Endothelial cell of umbilical vein (primary cell): Measurements from ENCODE around the gene SLC15A5.

Experiments
- EZH2 ChIP-seq: IDR thresholded peaks from 2 replicates; pipeline ENCODE4 v1.6.1; 2012; ENCODE audit warnings: borderline replicate concordance, low read depth, mild to moderate bottlenecking, moderate library complexity, low read length, inconsistent platforms; ENCODE audit not compliant: severe bottlenecking
- GATA2 ChIP-seq: IDR thresholded peaks from 2 replicates; pipeline ENCODE4 v1.7.0; 2011; ENCODE audit warnings: low read depth, mild to moderate bottlenecking, moderate library complexity, mixed read lengths, low read length; ENCODE audit not compliant: insufficient read length, insufficient read depth
- JUN ChIP-seq: IDR thresholded peaks from 2 replicates; pipeline ENCODE4 v1.6.1; 2011; ENCODE audit warnings: borderline replicate concordance, low read depth; ENCODE audit not compliant: insufficient read length, insufficient read depth
- POLR2A ChIP-seq: IDR thresholded peaks from 2 replicates; pipeline ENCODE4 v1.6.1; 2012; ENCODE audit warnings: low read depth, mild to moderate bottlenecking, control low read depth, low read length
- POLR2AphosphoS5 ChIP-seq: IDR thresholded peaks from 2 replicates; pipeline ENCODE4 v1.6.1; 2012; ENCODE audit warnings: low read depth, mild to moderate bottlenecking, control low read depth, low read length, moderate library complexity; ENCODE audit not compliant: insufficient read depth
- TF ChIP-seq, protein P1 (sequence below): IDR thresholded peaks from 2 replicates; pipeline ENCODE4 v1.6.1; 2011; ENCODE audit not compliant: insufficient read depth, insufficient read length
- TF ChIP-seq, protein P2 (sequence below), 2 donors: IDR thresholded peaks; 1 replicate in 1 of 2; 2 replicates in 1 of 2; pipeline ENCODE4 v1.5.1; 2011; ENCODE audit warnings: low read length in 2 of 2, mild to moderate bottlenecking in 2 of 2, moderate library complexity in 2 of 2, control low read depth in 1 of 2, inconsistent platforms in 1 of 2, low read depth in 1 of 2; ENCODE audit not compliant: insufficient read depth in 1 of 2; ENCODE audit errors: extremely low read depth in 1 of 2

DNA sequence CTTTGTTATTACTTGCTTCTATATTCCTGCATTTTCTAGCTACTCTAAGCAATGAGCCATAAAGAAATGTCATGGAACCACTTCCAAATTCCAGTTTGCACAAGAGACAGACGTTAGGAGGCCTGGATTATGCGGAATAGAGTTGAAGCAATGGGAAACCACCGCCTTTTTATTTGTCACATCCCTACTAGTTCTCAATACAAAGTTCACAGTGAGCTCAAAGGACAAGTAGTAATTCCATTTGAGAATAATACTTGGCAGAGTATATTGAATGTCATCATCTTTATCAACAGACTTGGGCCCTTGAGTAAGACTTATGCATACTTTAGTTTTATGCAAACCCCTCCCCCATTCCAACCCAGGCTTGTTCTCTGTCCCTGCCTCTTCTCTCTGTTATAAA, 3.7 kb upstream of the SLC15A5 start:
- TF ChIP-seq, protein P1, sequence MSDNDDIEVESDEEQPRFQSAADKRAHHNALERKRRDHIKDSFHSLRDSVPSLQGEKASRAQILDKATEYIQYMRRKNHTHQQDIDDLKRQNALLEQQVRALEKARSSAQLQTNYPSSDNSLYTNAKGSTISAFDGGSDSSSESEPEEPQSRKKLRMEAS, result no peak
- TF ChIP-seq, protein P2, sequence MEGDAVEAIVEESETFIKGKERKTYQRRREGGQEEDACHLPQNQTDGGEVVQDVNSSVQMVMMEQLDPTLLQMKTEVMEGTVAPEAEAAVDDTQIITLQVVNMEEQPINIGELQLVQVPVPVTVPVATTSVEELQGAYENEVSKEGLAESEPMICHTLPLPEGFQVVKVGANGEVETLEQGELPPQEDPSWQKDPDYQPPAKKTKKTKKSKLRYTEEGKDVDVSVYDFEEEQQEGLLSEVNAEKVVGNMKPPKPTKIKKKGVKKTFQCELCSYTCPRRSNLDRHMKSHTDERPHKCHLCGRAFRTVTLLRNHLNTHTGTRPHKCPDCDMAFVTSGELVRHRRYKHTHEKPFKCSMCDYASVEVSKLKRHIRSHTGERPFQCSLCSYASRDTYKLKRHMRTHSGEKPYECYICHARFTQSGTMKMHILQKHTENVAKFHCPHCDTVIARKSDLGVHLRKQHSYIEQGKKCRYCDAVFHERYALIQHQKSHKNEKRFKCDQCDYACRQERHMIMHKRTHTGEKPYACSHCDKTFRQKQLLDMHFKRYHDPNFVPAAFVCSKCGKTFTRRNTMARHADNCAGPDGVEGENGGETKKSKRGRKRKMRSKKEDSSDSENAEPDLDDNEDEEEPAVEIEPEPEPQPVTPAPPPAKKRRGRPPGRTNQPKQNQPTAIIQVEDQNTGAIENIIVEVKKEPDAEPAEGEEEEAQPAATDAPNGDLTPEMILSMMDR (IDR thresholded peaks at IDR 0.05; ENCODE audit: extremely low read depth in 1 of 2, insufficient read depth in 1 of 2, low read depth in 1 of 2, low read length in 2 of 2), result no peak
- TF ChIP-seq EZH2 (no peak), POLR2A (no peak), POLR2AphosphoS5 (no peak), JUN (no peak), GATA2 (no peak)
